HepG2 (cell line): ENCODE results near the gene SOX13. TPM values are rescaled to one million over a fixed set of nuclear protein-coding genes. Genes with fewer than 3 reads are reported as not detected.

Source experiments
- CCAR2 ChIP-seq: fragments of 200-400 bp; formaldehyde crosslinking; optimal IDR thresholded peaks from 2 replicates; pipeline ENCODE3; 2018; ENCODE audit warnings: low read depth, mild to moderate bottlenecking, low read length, moderate library complexity
- CCDC6 ChIP-seq: sonication (generic); formaldehyde crosslinking; IDR thresholded peaks from 2 replicates; pipeline ENCODE4 v1.8.1; 2022; ENCODE audit warnings: mild to moderate bottlenecking, missing genetic modification reagents, moderate library complexity
- CHCHD3 ChIP-seq: sonication (generic); formaldehyde crosslinking; IDR thresholded peaks from 2 replicates; pipeline ENCODE4 v1.8.0; 2022; ENCODE audit warnings: mild to moderate bottlenecking, missing genetic modification reagents, moderate library complexity
- CHD4 ChIP-seq: fragments of 200-600 bp; sonication (generic); IDR thresholded peaks from 2 replicates; pipeline ENCODE4 v1.7.0; 2017; ENCODE audit warnings: mild to moderate bottlenecking, low read length, borderline replicate concordance
- GATAD2A ChIP-seq: IDR thresholded peaks from 2 replicates; pipeline ENCODE4 v1.6.1; 2016
- KDM1A ChIP-seq: IDR thresholded peaks from 2 replicates; pipeline ENCODE4 v1.6.1; 2016; ENCODE audit warnings: missing compliant biosample characterization
- NR2C2 ChIP-seq: sonication (generic); formaldehyde crosslinking; IDR thresholded peaks from 2 replicates; pipeline ENCODE4 v1.4.0; 2020; ENCODE audit warnings: missing genetic modification reagents, mild to moderate bottlenecking, moderate library complexity, borderline replicate concordance
- PAXIP1 ChIP-seq: sonication (generic); formaldehyde crosslinking; conservative IDR thresholded peaks from 2 replicates; pipeline ENCODE4 v1.4.0; 2020; ENCODE audit warnings: mild to moderate bottlenecking, missing genetic modification reagents, moderate library complexity
- POLR2AphosphoS5 ChIP-seq: IDR thresholded peaks from 2 replicates; pipeline ENCODE4 v1.6.1; 2012; ENCODE audit warnings: low read depth, low read length
- PREB ChIP-seq: sonication (generic); formaldehyde crosslinking; IDR thresholded peaks from 2 replicates; pipeline ENCODE4 v1.4.0; 2020; ENCODE audit warnings: missing genetic modification reagents
- SAP130 ChIP-seq: IDR thresholded peaks from 2 replicates; pipeline ENCODE4 v1.6.1; 2016; ENCODE audit warnings: low read depth
- SIN3A ChIP-seq: IDR thresholded peaks from 2 replicates; pipeline ENCODE4 v1.6.1; 2011; ENCODE audit warnings: low read depth, mild to moderate bottlenecking, control low read depth, low read length, borderline replicate concordance
- SKI ChIP-seq: fragments of 450-650 bp; IDR thresholded peaks from one replicate; pipeline ENCODE4 v1.6.1; 2018; ENCODE audit warnings: mild to moderate bottlenecking; ENCODE audit not compliant: partially characterized antibody
- TBX2 ChIP-seq: sonication (generic); formaldehyde crosslinking; IDR thresholded peaks from 2 replicates; pipeline ENCODE4 v1.5.0; 2020; ENCODE audit warnings: missing genetic modification reagents, mild to moderate bottlenecking, borderline replicate concordance
- THAP11 ChIP-seq: IDR thresholded peaks from 2 replicates; pipeline ENCODE4 v1.6.1; 2016; ENCODE audit warnings: missing biosample characterization, missing genetic modification reagents
- THRA ChIP-seq: sonication (generic); formaldehyde crosslinking; IDR thresholded peaks from 2 replicates; pipeline ENCODE4 v1.4.0; 2020; ENCODE audit warnings: missing genetic modification reagents, borderline replicate concordance
- ZKSCAN8 ChIP-seq: IDR thresholded peaks from 2 replicates; pipeline ENCODE4 v1.6.1; 2016; ENCODE audit warnings: borderline replicate concordance, missing genetic modification reagents, missing compliant biosample characterization
- ZNF253 ChIP-seq: sonication (generic); formaldehyde crosslinking; IDR thresholded peaks from 2 replicates; pipeline ENCODE4 v1.8.0; 2022; ENCODE audit warnings: mild to moderate bottlenecking, missing genetic modification reagents, borderline replicate concordance
- ZNF564 ChIP-seq: sonication (generic); formaldehyde crosslinking; IDR thresholded peaks from 2 replicates; pipeline ENCODE4 v1.8.1; 2023; ENCODE audit warnings: mild to moderate bottlenecking, missing genetic modification reagents
- ZNF7 ChIP-seq: IDR thresholded peaks from 2 replicates; pipeline ENCODE4 v1.6.1; 2016; ENCODE audit warnings: missing biosample characterization, missing genetic modification reagents
- ZNF737 ChIP-seq: sonication (generic); formaldehyde crosslinking; IDR thresholded peaks from 2 replicates; pipeline ENCODE4 v1.5.0; 2020; ENCODE audit warnings: missing genetic modification reagents, mild to moderate bottlenecking, borderline replicate concordance
- ZNF784 ChIP-seq: sonication (generic); formaldehyde crosslinking; IDR thresholded peaks from 2 replicates; pipeline ENCODE4 v1.5.1; 2020; ENCODE audit warnings: missing genetic modification reagents, mild to moderate bottlenecking, borderline replicate concordance
- polyA plus RNA-seq, 8 experiments: library from polyadenylated mRNA; depleted of rRNA in 3 of 8; stranded (reverse) in 7 of 8; unstranded in 1 of 8; fragments of >200 nt; fragmentation: Illumina TruSeq in 4 of 8; extraction: Trizol in 4 of 8; gene quantifications; 2 replicates each; pipeline versions ENCODE4 v1.2.1 to v1.2.3, GENCODE V29; 2011 to 2016; ENCODE audit warnings: low read depth in 4 of 8, missing spikeins in 1 of 8, mixed read lengths in 1 of 8; ENCODE audit not compliant: insufficient read depth in 1 of 8
- total RNA-seq, 5 experiments: library from RNA; depleted of rRNA; stranded (reverse); fragments of >200 nt; fragmentation: Illumina TruSeq; extraction: Trizol; gene quantifications; 2 replicates each; pipeline ENCODE4 v1.2.3, GENCODE V29; 2016; ENCODE audit warnings: low read depth in 1 of 5

SOX13 gene
- total and polyA plus RNA-seq, 2 of the 13 experiments (the other 11 are each of a cell fraction or from before 2014, with no cell fraction given) = 13.3 to 15.8 TPM

GRCh38 chr1:204142032-204142974 is 69.4 kb downstream of the SOX13 start (continued):
- TF ChIP-seq PREB (CRISPR knock-in tag) (no peak), GATAD2A (peak; percentile 54), ZNF737 (no peak), CHCHD3 (no peak), SKI (peak; percentile 26), POLR2AphosphoS5 (no peak), CHD4 (no peak), ZNF253 (CRISPR knock-in tag) (no peak), ZNF7 (CRISPR knock-in tag) (no peak), ZNF784 (CRISPR knock-in tag) (no peak), THRA (CRISPR knock-in tag) (peak; percentile 24; the same call in 1 of the 2 replicates), THAP11 (CRISPR knock-in tag) (0 out of 2 replicates have a peak, but pooled peaks have one; percentile 17), ZKSCAN8 (CRISPR knock-in tag) (no peak), PAXIP1 (CRISPR knock-in tag) (peak; percentile 70), CCDC6 (0 out of 2 replicates have a peak, but pooled peaks have one; percentile 36), CCAR2 (no peak), KDM1A (CRISPR knock-in tag) (no peak), TBX2 (CRISPR knock-in tag) (no peak), NR2C2 (peak; percentile 44; the same call in 1 of the 2 replicates), SAP130 (peak; percentile 38), SIN3A (no peak), ZNF564 (CRISPR knock-in tag) (no peak)
